WTC11 (cell line): ENCODE results near the gene GID8. TPM values are rescaled to one million over a fixed set of nuclear protein-coding genes. Genes with fewer than 3 reads are reported as not detected.

Experiments
- ATAC-seq: fragments of 200-7000 bp; cut with Tn5 transposase; 2 replicates; pipeline ENCODE4 v1.10.0; 2021; ENCODE audit warnings: mild to moderate bottlenecking, moderate library complexity
- CTCF ChIA-PET: fragments of 300-600 bp; sonication (Branson Sonifier 250); formaldehyde crosslinking; loops from one replicate; lab custom pipeline; 2021; ENCODE audit warnings: antibody characterized with exemption; lab: Charles Lee
- POLR2A ChIA-PET: fragments of 350-600 bp; sonication (Branson Sonifier 250); formaldehyde crosslinking; loops from one replicate; lab custom pipeline; 2021; ENCODE audit warnings: antibody characterized with exemption; lab: Charles Lee
- DNase-seq: peaks from one replicate; pipeline ENCODE4 v3.0.0; 2021; ENCODE audit warnings: low spot score
- H3K27ac Mint-ChIP-seq: 2 replicates; pipeline ENCODE4 v1.8.0; 2021; ENCODE audit warnings: mixed read lengths
- H3K27me3 Mint-ChIP-seq: 2 replicates; pipeline ENCODE4 v1.8.0; 2021; ENCODE audit warnings: low read depth, mild to moderate bottlenecking, moderate library complexity, mixed read lengths
- H3K36me3 Mint-ChIP-seq: 2 replicates; pipeline ENCODE4 v1.8.0; 2021; ENCODE audit warnings: mixed read lengths
- H3K4me1 Mint-ChIP-seq: 2 replicates; pipeline ENCODE4 v1.8.0; 2022; ENCODE audit warnings: mixed read lengths
- H3K4me3 Mint-ChIP-seq: 2 replicates; pipeline ENCODE4 v1.8.0; 2021; ENCODE audit warnings: mild to moderate bottlenecking, moderate library complexity, mixed read lengths
- H3K9me3 Mint-ChIP-seq: 2 replicates; pipeline ENCODE4 v1.8.0; 2021; ENCODE audit warnings: mixed read lengths
- EMX1 ChIP-seq: fragments of 250-450 bp; sonication (Bioruptor Pico); IDR thresholded peaks from 2 replicates; pipeline ENCODE4 v1.8.0; 2021; ENCODE audit warnings: mild to moderate bottlenecking
- FOXP1 ChIP-seq: sonication (generic); formaldehyde crosslinking; IDR thresholded peaks from 2 replicates; pipeline ENCODE4 v1.8.0; 2022; ENCODE audit warnings: missing genetic modification reagents, mild to moderate bottlenecking, moderate library complexity, borderline replicate concordance
- GABPB1 ChIP-seq: sonication (generic); formaldehyde crosslinking; IDR thresholded peaks from 2 replicates; pipeline ENCODE4 v1.8.1; 2023; ENCODE audit warnings: mild to moderate bottlenecking, missing genetic modification reagents
- GTF2I ChIP-seq: fragments of 250-450 bp; sonication (Bioruptor Pico); conservative IDR thresholded peaks from 2 replicates; pipeline ENCODE4 v1.4.0; 2021; ENCODE audit warnings: mild to moderate bottlenecking
- JUN ChIP-seq: sonication (generic); formaldehyde crosslinking; IDR thresholded peaks from 2 replicates; pipeline ENCODE4 v1.8.0; 2023; ENCODE audit warnings: mild to moderate bottlenecking, missing genetic modification reagents
- NR1H2 ChIP-seq: sonication (generic); formaldehyde crosslinking; IDR thresholded peaks from 2 replicates; pipeline ENCODE4 v1.9.0; 2021; ENCODE audit warnings: mild to moderate bottlenecking, moderate library complexity, missing genetic modification reagents
- NR2C2 ChIP-seq: sonication (generic); formaldehyde crosslinking; IDR thresholded peaks from 2 replicates; pipeline ENCODE4 v1.8.0; 2022; ENCODE audit warnings: mild to moderate bottlenecking, missing genetic modification reagents
- OVOL2 ChIP-seq: fragments of 250-450 bp; sonication (Bioruptor Pico); IDR thresholded peaks from 2 replicates; pipeline ENCODE4 v1.9.0; 2021; ENCODE audit warnings: mild to moderate bottlenecking, borderline replicate concordance
- RELA ChIP-seq: sonication (generic); formaldehyde crosslinking; IDR thresholded peaks from 2 replicates; pipeline ENCODE4 v1.8.1; 2022; ENCODE audit warnings: missing genetic modification reagents, mild to moderate bottlenecking, borderline replicate concordance
- SOX15 ChIP-seq: fragments of 250-450 bp; sonication (Bioruptor Pico); IDR thresholded peaks from 2 replicates; pipeline ENCODE4 v1.9.0; 2021; ENCODE audit warnings: mild to moderate bottlenecking
- SP1 ChIP-seq: sonication (generic); formaldehyde crosslinking; conservative IDR thresholded peaks from 2 replicates; pipeline ENCODE4 v1.8.1; 2022; ENCODE audit warnings: missing genetic modification reagents
- TEAD4 ChIP-seq: sonication (generic); formaldehyde crosslinking; IDR thresholded peaks from 2 replicates; pipeline ENCODE4 v1.8.0; 2022; ENCODE audit warnings: mild to moderate bottlenecking, missing genetic modification reagents
- ZNF121 ChIP-seq: sonication (generic); formaldehyde crosslinking; IDR thresholded peaks from 2 replicates; pipeline ENCODE4 v1.8.0; 2023; ENCODE audit warnings: missing genetic modification reagents
- ZNF219 ChIP-seq: sonication (generic); formaldehyde crosslinking; IDR thresholded peaks from 2 replicates; pipeline ENCODE4 v1.8.0; 2023; ENCODE audit warnings: missing genetic modification reagents, mild to moderate bottlenecking, borderline replicate concordance
- ZNF423 ChIP-seq: fragments of 250-450 bp; sonication (Bioruptor Pico); IDR thresholded peaks from 2 replicates; pipeline ENCODE4 v2.1.2; 2022; ENCODE audit warnings: mild to moderate bottlenecking, moderate library complexity
- ZNF671 ChIP-seq: fragments of 250-450 bp; sonication (Bioruptor Pico); IDR thresholded peaks from 2 replicates; pipeline ENCODE4 v1.8.0; 2021; ENCODE audit warnings: mild to moderate bottlenecking
- total RNA-seq: library from RNA; stranded (reverse); gene quantifications from 3 replicates; pipeline ENCODE4 v1.2.3, GENCODE V29; 2021
- TF ChIP-seq, protein P1 (sequence below): sonication (generic); formaldehyde crosslinking; IDR thresholded peaks from 2 replicates; pipeline ENCODE4 v1.8.1; 2023; ENCODE audit warnings: mild to moderate bottlenecking, missing genetic modification reagents, moderate library complexity
- TF ChIP-seq, protein P2 (sequence below): sonication (generic); formaldehyde crosslinking; conservative IDR thresholded peaks from 2 replicates; pipeline ENCODE4 v1.8.1; 2023; ENCODE audit warnings: mild to moderate bottlenecking, low read depth, missing genetic modification reagents, moderate library complexity
- TF ChIP-seq, protein P3 (sequence below): fragments of 250-450 bp; sonication (Bioruptor Pico); IDR thresholded peaks from 2 replicates; pipeline ENCODE4 v1.9.0; 2021; ENCODE audit warnings: moderate library complexity, mild to moderate bottlenecking, inconsistent platforms, borderline replicate concordance
- TF ChIP-seq, protein P4 (sequence below): fragments of 250-450 bp; sonication (Bioruptor Pico); IDR thresholded peaks from 2 replicates; pipeline ENCODE4 v1.9.0; 2021; ENCODE audit warnings: mild to moderate bottlenecking
- TF ChIP-seq, protein P5 (sequence below): fragments of 250-450 bp; sonication (Bioruptor Pico); IDR thresholded peaks from 2 replicates; pipeline ENCODE4 v1.9.0; 2021; ENCODE audit warnings: mild to moderate bottlenecking
- TF ChIP-seq, protein P6 (sequence below): fragments of 250-450 bp; sonication (Bioruptor Pico); IDR thresholded peaks from 2 replicates; pipeline ENCODE4 v1.9.0; 2021; ENCODE audit warnings: mild to moderate bottlenecking, borderline replicate concordance

The GID8 gene
- total RNA-seq, 1 experiment from 2014 or later: 70.2 TPM

DNA sequence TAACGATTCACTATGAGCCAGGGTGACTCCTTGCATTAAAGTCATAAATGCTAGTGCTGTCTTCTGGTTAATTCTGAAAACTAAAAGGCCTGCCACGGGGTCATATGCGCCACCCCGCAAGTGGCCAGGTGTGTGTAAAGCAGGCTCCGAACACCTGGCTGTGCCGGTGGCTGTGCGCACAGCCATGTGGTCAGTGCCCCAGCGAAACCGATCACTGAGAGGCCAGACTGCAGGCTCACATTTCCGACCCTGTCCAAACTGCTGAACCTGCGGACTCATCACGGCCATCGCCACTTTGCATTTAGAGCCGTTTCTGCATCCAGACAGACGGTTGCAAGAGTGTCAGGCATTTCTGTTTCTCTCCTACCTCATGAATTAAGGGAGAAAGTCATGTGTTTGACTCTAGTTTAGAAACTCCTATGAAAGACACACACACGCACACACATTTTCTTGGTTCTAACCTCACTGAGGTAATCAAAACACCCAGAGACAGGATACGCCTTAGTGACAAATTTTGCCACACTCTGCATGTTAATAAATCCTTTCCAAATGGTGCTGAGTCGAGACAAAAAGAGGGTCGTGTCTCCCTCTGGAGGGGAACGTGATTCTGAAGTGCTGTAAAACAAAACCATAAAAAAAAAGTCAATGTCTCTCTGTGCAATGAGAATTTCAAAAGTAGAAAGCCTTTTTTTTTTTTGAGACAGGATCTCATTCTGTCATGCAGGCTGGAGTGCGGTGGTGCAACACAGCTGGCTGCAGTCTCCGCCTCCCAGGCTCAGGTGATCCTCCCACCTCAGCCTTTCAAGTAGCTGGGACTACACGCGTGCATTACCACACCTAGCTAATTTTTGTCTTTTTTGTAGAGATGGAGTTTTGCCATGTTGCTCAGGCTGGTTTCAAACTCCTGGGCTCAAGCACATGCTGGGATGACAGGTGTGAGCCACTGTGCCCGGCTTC lies 45.3 kb upstream of the GID8 start:
- ATAC-seq (no peak), DNase-seq (no peak)
- ChIA-PET POLR2A (no interaction called here), CTCF (interaction anchor here (0.9 to 1.5 kb wide), 3 partner anchors 11 to 70 kb away, joined by 3 to 4 read pairs (median 4); no protein-coding TSS in a partner anchor)
- H3K36me3 Mint-ChIP-seq: peaks cover 92% of the 10 kb centered on the region
- TF ChIP-seq ZNF121 (CRISPR knock-in tag): no peak
- TF ChIP-seq, protein P1, sequence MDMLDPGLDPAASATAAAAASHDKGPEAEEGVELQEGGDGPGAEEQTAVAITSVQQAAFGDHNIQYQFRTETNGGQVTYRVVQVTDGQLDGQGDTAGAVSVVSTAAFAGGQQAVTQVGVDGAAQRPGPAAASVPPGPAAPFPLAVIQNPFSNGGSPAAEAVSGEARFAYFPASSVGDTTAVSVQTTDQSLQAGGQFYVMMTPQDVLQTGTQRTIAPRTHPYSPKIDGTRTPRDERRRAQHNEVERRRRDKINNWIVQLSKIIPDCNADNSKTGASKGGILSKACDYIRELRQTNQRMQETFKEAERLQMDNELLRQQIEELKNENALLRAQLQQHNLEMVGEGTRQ (CRISPR knock-in tag): no peak
- TF ChIP-seq GABPB1: no peak
- TF ChIP-seq JUN (CRISPR knock-in tag): no peak
- no peak for TF ChIP-seq OVOL2 (CRISPR knock-in tag)
- no peak for TF ChIP-seq RELA (CRISPR knock-in tag)
- TF ChIP-seq TEAD4 (CRISPR knock-in tag): no peak
- no peaks in the 10 kb centered on the region for H3K9me3 Mint-ChIP-seq
- H3K4me1 Mint-ChIP-seq: peaks cover 2% of the 10 kb centered on the region; the same call in 1 of the 2 replicates
- no peak overlapping the region for H3K27ac Mint-ChIP-seq
- no peak overlapping the region for H3K4me3 Mint-ChIP-seq
- no peaks in the 10 kb centered on the region; the same call in 1 of the 2 replicates for H3K27me3 Mint-ChIP-seq

DNA sequence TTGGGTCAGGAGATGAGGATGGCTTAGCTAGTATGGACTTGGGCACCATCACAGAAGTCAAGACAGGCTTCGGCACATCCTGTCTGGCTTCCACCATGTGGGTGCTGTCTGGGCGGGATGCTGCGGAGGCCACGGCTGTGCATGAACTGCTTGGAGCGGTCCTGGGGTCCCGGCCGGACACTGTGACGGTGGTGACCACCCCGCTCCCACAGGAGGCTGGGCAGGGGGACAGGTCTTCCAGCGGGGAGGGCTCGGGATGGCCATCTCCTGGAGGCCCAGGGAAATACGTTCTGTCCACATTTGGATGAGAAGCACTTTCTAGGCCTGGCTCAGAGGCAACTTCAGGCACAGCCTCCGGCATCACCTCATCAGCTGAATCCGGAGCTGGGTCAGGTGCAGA lies 44.2 kb upstream of the GID8 start:
- peaks cover 81% of the 10 kb centered on the region for H3K36me3 Mint-ChIP-seq
- TF ChIP-seq, protein P2, sequence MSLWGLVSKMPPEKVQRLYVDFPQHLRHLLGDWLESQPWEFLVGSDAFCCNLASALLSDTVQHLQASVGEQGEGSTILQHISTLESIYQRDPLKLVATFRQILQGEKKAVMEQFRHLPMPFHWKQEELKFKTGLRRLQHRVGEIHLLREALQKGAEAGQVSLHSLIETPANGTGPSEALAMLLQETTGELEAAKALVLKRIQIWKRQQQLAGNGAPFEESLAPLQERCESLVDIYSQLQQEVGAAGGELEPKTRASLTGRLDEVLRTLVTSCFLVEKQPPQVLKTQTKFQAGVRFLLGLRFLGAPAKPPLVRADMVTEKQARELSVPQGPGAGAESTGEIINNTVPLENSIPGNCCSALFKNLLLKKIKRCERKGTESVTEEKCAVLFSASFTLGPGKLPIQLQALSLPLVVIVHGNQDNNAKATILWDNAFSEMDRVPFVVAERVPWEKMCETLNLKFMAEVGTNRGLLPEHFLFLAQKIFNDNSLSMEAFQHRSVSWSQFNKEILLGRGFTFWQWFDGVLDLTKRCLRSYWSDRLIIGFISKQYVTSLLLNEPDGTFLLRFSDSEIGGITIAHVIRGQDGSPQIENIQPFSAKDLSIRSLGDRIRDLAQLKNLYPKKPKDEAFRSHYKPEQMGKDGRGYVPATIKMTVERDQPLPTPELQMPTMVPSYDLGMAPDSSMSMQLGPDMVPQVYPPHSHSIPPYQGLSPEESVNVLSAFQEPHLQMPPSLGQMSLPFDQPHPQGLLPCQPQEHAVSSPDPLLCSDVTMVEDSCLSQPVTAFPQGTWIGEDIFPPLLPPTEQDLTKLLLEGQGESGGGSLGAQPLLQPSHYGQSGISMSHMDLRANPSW: no peak
- TF ChIP-seq, protein P3, sequence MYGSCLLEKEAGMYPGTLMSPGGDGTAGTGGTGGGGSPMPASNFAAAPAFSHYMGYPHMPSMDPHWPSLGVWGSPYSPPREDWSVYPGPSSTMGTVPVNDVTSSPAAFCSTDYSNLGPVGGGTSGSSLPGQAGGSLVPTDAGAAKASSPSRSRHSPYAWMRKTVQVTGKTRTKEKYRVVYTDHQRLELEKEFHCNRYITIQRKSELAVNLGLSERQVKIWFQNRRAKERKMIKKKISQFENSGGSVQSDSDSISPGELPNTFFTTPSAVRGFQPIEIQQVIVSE (CRISPR knock-in tag): no peak
- TF ChIP-seq NR2C2 (CRISPR knock-in tag) (no peak), SP1 (no peak), NR1H2 (CRISPR knock-in tag) (no peak), EMX1 (CRISPR knock-in tag) (no peak), JUN (CRISPR knock-in tag) (no peak), ZNF671 (CRISPR knock-in tag) (no peak), RELA (CRISPR knock-in tag) (no peak), GABPB1 (no peak), ZNF423 (CRISPR knock-in tag) (no peak), FOXP1 (CRISPR knock-in tag) (no peak), ZNF219 (CRISPR knock-in tag) (no peak), SOX15 (no peak), ZNF121 (CRISPR knock-in tag) (no peak), GTF2I (CRISPR knock-in tag) (no peak)
- TF ChIP-seq, protein P4, sequence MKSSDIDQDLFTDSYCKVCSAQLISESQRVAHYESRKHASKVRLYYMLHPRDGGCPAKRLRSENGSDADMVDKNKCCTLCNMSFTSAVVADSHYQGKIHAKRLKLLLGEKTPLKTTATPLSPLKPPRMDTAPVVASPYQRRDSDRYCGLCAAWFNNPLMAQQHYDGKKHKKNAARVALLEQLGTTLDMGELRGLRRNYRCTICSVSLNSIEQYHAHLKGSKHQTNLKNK (CRISPR knock-in tag): no peak
- TF ChIP-seq, protein P5, sequence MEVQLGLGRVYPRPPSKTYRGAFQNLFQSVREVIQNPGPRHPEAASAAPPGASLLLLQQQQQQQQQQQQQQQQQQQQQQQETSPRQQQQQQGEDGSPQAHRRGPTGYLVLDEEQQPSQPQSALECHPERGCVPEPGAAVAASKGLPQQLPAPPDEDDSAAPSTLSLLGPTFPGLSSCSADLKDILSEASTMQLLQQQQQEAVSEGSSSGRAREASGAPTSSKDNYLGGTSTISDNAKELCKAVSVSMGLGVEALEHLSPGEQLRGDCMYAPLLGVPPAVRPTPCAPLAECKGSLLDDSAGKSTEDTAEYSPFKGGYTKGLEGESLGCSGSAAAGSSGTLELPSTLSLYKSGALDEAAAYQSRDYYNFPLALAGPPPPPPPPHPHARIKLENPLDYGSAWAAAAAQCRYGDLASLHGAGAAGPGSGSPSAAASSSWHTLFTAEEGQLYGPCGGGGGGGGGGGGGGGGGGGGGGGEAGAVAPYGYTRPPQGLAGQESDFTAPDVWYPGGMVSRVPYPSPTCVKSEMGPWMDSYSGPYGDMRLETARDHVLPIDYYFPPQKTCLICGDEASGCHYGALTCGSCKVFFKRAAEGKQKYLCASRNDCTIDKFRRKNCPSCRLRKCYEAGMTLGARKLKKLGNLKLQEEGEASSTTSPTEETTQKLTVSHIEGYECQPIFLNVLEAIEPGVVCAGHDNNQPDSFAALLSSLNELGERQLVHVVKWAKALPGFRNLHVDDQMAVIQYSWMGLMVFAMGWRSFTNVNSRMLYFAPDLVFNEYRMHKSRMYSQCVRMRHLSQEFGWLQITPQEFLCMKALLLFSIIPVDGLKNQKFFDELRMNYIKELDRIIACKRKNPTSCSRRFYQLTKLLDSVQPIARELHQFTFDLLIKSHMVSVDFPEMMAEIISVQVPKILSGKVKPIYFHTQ (CRISPR knock-in tag): no peak
- TF ChIP-seq, protein P6, sequence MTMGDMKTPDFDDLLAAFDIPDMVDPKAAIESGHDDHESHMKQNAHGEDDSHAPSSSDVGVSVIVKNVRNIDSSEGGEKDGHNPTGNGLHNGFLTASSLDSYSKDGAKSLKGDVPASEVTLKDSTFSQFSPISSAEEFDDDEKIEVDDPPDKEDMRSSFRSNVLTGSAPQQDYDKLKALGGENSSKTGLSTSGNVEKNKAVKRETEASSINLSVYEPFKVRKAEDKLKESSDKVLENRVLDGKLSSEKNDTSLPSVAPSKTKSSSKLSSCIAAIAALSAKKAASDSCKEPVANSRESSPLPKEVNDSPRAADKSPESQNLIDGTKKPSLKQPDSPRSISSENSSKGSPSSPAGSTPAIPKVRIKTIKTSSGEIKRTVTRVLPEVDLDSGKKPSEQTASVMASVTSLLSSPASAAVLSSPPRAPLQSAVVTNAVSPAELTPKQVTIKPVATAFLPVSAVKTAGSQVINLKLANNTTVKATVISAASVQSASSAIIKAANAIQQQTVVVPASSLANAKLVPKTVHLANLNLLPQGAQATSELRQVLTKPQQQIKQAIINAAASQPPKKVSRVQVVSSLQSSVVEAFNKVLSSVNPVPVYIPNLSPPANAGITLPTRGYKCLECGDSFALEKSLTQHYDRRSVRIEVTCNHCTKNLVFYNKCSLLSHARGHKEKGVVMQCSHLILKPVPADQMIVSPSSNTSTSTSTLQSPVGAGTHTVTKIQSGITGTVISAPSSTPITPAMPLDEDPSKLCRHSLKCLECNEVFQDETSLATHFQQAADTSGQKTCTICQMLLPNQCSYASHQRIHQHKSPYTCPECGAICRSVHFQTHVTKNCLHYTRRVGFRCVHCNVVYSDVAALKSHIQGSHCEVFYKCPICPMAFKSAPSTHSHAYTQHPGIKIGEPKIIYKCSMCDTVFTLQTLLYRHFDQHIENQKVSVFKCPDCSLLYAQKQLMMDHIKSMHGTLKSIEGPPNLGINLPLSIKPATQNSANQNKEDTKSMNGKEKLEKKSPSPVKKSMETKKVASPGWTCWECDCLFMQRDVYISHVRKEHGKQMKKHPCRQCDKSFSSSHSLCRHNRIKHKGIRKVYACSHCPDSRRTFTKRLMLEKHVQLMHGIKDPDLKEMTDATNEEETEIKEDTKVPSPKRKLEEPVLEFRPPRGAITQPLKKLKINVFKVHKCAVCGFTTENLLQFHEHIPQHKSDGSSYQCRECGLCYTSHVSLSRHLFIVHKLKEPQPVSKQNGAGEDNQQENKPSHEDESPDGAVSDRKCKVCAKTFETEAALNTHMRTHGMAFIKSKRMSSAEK (CRISPR knock-in tag): no peak
- H3K4me1 Mint-ChIP-seq: peaks cover 10% of the 10 kb centered on the region
- H3K4me3 Mint-ChIP-seq: no peak overlapping the region
- H3K9me3 Mint-ChIP-seq: no peaks in the 10 kb centered on the region
- H3K27ac Mint-ChIP-seq: peak overlapping the region; percentile 29; the same call in 1 of the 2 replicates
- ChIA-PET CTCF (interaction anchor here (0.6 to 1.5 kb wide), 6 partner anchors 8 to 71 kb away, joined by 3 to 5 read pairs (median 4); no protein-coding TSS in a partner anchor), POLR2A (no interaction called here)
- DNase-seq (no peak), ATAC-seq (peak; percentile 40)
- H3K27me3 Mint-ChIP-seq: no peaks in the 10 kb centered on the region; the same call in 1 of the 2 replicates
